NCI-H69 (cell line): ENCODE measurements around the gene MARCHF6.
"Not testable (repeated sequence)": the region's sequence is repeated elsewhere in the genome, so short reads cannot be mapped to it uniquely, and the experiment has no call there.

ENCODE experiments used
- DNase-seq: peaks from one replicate; lab custom pipeline; 2025; lab: John Stamatoyannopoulos, UW

The MARCHF6 gene

GRCh38 chr5:10324518-10325370 lies 28.8 kb upstream of the MARCHF6 start:
- DNase-seq, result peak; percentile 49

DNA sequence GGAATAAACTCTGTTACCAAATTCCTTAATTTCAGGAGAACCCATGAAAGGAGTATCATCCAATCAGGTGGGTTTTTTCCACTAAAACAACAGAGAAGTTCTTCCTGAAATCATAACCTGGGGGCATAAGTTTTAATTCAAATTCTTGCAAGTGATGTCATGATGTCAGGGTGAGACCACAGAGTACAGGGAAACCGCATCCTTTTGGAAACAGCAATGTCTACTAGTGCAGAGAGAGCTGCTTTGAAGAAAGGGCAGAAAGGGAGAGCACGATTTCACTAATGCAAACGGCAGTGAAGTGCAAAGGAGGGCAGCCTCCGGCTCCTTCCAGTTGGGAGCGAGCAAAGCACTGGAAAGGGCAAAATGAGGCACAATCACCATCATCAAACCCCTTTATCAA lies 25.2 kb upstream of the MARCHF6 start:
- no peak for DNase-seq

GRCh38 chr5:10329446-10329819 lies 24.1 kb upstream of the MARCHF6 start:
- DNase-seq, result peak; percentile 64

- peak; percentile 93 for DNase-seq
Measured at GRCh38 chr5:10329820-10330481, 23.5 kb upstream of the MARCHF6 start.

DNA sequence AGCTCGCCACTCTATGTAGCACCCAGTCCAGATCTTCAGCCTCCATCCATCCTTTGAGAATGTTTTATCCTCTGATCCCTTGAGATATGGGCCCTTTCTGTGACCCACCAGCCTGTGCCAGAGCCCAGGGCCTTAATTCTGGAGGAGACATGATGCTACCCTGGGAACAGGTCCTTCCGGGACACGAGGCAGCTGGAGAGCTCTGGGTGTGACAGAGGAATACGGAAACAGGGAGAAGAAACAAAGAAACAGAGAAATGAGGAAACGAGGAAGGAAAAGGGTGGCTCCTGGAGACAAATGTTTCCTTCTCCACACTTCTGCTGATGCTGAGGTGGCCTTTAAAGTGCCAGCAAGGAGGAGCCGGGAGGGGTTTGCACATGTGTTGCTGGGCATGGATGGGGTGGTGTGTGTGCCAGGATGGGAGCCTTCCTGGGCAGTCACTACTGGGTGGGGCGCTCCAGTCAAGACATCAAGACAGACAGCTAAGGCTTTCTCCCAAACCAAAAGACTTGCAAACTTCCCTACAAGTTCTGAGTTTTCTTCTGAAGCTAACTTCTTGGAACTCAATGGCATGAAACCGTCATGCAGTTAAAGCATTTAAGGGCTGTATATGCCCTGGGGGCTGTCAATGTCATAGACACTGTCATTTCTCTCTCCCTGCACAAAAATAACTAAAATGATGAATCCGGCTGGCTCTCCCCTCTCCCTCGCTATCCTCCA lies 22.8 kb upstream of the MARCHF6 start:
- no peak for DNase-seq

- peak; percentile 98 for DNase-seq
Measured at GRCh38 chr5:10331341-10331796, 22.1 kb upstream of the MARCHF6 start.

- DNase-seq, result peak; percentile 73
Measured at GRCh38 chr5:10332301-10332700, 21.2 kb upstream of the MARCHF6 start.

GRCh38 chr5:10333154-10334006 lies 20.1 kb upstream of the MARCHF6 start:
- peak; percentile 80 for DNase-seq

- peak; percentile 25 for DNase-seq
Measured at GRCh38 chr5:10334831-10335230, 18.7 kb upstream of the MARCHF6 start.

GRCh38 chr5:10335711-10336470 lies 17.6 kb upstream of the MARCHF6 start:
- DNase-seq, result no peak

GRCh38 chr5:10337107-10337506 lies 16.4 kb upstream of the MARCHF6 start:
- DNase-seq, result no peak

- DNase-seq, result peak; percentile 41
Measured at GRCh38 chr5:10337986-10338385, 15.5 kb upstream of the MARCHF6 start.

- peak; percentile 93 for DNase-seq
Measured at GRCh38 chr5:10338686-10339057, 14.8 kb upstream of the MARCHF6 start.

DNA sequence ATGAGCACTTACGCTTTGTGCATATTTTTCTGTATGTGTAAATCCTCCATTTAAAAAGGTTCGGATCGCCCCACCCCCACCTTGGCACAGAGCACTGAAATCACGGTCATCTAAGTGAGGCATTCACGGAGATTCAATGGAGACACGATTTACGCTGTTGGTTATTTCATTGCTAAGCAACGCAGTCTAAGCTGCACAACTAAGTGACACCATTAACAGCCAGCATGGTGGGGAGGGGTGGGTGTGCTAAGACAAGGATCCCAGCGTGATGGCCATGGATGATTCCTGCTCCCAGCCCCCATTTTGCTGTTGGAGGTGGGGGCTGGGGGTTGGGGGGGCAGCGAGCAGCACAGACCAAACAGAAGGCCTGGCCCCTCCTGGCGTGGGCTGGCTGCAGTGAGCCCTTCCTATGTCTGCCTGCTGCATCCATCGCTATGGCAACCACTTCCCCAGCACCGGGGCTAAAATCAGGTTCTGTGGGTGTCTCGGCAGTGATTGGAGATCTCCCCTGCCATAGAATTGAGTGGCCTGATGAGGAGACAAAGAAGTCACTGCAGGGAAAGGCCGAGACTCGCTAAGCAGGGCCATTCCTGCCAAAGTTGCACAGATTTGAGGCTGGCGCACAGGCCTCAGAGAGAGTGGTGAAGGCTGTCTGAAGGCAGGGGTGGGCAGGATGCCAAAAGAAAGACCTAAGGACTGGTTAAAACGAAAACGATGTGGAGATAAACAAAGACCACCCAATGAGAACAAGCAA lies 14.3 kb upstream of the MARCHF6 start:
- peak; percentile 99 for DNase-seq

DNA sequence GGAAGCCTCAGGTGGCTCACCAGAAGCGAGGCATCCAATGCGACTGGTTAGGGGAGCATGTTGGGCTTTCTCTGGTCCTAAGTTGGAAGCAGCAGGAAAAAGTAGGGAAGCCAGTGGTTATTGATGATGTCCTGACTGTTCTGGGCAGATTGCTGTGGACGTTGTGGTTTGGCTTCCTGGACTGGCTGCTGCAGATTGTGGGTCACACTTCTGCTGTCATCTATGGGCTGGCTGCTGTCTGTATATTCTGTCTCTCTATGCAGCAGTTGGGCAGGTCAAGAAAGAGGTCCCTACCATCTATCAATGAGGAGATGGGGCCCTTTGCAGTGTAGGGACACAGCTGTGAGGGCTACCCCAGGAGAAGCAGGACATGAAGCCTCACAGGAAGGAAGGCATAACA lies 13.5 kb upstream of the MARCHF6 start:
- DNase-seq, result no peak

- DNase-seq, result no peak
Measured at GRCh38 chr5:10343486-10343885, 10.0 kb upstream of the MARCHF6 start.

- DNase-seq, result not testable (repeated sequence)
Measured at GRCh38 chr5:10344461-10345106, 8.9 kb upstream of the MARCHF6 start.

GRCh38 chr5:10348258-10348657 lies 5.2 kb upstream of the MARCHF6 start:
- no peak for DNase-seq

GRCh38 chr5:10351199-10351905 lies 2.1 kb upstream of the MARCHF6 start:
- DNase-seq, result peak; percentile 85
